GM18526 (cell line): ENCODE results near the gene CEP41.

Experiments used
- POLR2A ChIP-seq: IDR thresholded peaks from 3 replicates; pipeline ENCODE4 v1.6.1; 2011; ENCODE audit not compliant: insufficient read length; ENCODE audit errors: extremely low read depth

CEP41 gene

GRCh38 chr7:130363026-130363847 lies 77.6 kb downstream of the CEP41 start:
- no peak for TF ChIP-seq POLR2A

- no peak for TF ChIP-seq POLR2A
Measured at GRCh38 chr7:130362251-130362816, 78.5 kb downstream of the CEP41 start.

GRCh38 chr7:130361681-130362080 lies 79.1 kb downstream of the CEP41 start:
- TF ChIP-seq POLR2A = no peak

- no peak for TF ChIP-seq POLR2A
Measured at GRCh38 chr7:130360518-130360917, 80.3 kb downstream of the CEP41 start.

- no peak for TF ChIP-seq POLR2A
Measured at GRCh38 chr7:130359276-130359857, 81.4 kb downstream of the CEP41 start.

GRCh38 chr7:130358471-130358870 lies 82.3 kb downstream of the CEP41 start:
- no peak for TF ChIP-seq POLR2A

GRCh38 chr7:130356876-130357611 lies 83.8 kb downstream of the CEP41 start:
- no peak for TF ChIP-seq POLR2A

GRCh38 chr7:130356121-130356875 lies 84.5 kb downstream of the CEP41 start:
- TF ChIP-seq POLR2A = no peak

- no peak for TF ChIP-seq POLR2A
Measured at GRCh38 chr7:130353196-130353595, 87.6 kb downstream of the CEP41 start.

GRCh38 chr7:130352194-130353074 lies 88.4 kb downstream of the CEP41 start:
- no peak for TF ChIP-seq POLR2A

GRCh38 chr7:130351791-130352090 lies 89.1 kb downstream of the CEP41 start:
- no peak for TF ChIP-seq POLR2A

GRCh38 chr7:130350945-130351790 lies 89.6 kb downstream of the CEP41 start:
- no peak for TF ChIP-seq POLR2A
